NCI-H2107 (cell line): ENCODE measurements around the gene COMMD8.
A peak's percentile ranks its signal among the peaks of the same experiment; 100 is the strongest.
"Not testable (repeated sequence)": the region's sequence is repeated elsewhere in the genome, so short reads cannot be mapped to it uniquely, and the experiment has no call there.

ENCODE experiments used
- DNase-seq: peaks from one replicate; lab custom pipeline; 2025; lab: John Stamatoyannopoulos, UW

The COMMD8 gene

GRCh38 chr4:47463235-47463956 lies at the start of gene COMMD8:
TSS of gene COMMD8 (minus strand) at chr4:47463702. CDS start at chr4:47463651, 51 bp downstream.
- peak; percentile 69 for DNase-seq

- DNase-seq = no peak
These were observed 47.1 kb upstream of the COMMD8 start for GRCh38 chr4:47510506-47511143.

DNA sequence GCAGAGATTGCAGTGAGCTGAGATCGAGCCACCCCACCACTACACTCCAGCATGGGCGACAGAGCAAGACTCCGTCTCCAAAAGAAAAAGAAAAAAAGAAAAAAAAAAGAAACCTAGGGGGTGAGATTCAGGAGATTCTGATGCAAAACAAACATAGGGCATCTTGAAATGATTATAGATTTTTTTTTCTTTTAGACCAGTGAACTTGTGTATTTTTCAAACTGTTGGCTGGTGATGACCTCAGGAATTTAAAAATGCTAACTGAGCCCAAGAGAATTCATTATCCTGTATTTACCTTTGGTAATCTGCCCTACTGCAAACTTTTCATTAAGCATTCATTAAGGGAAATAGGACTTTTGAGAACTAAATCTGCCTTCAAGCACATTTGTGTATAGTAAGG lies 42.2 kb upstream of the COMMD8 start:
- no peak for DNase-seq

GRCh38 chr4:47505147-47505546 lies 41.6 kb upstream of the COMMD8 start:
- DNase-seq = no peak

DNA sequence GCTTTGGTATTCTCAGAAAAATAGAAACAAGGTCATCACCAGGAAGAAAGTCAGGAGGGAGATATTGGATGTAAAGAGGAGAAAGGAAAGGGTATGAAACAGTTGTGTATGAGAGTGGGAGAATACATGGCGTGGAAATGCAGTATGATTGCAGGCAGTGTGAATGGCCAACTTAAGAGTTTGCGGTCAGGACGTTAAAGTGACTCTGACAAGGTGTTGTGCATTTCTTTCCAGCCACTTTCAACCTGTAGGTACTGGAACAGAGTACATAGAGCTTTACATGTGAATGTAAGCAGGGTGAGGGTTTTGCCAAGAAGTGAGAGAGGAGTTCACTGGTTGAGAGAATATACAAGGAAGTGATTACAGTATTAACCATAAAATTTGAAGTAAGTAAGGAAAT lies 37.3 kb upstream of the COMMD8 start:
- no peak for DNase-seq

DNA sequence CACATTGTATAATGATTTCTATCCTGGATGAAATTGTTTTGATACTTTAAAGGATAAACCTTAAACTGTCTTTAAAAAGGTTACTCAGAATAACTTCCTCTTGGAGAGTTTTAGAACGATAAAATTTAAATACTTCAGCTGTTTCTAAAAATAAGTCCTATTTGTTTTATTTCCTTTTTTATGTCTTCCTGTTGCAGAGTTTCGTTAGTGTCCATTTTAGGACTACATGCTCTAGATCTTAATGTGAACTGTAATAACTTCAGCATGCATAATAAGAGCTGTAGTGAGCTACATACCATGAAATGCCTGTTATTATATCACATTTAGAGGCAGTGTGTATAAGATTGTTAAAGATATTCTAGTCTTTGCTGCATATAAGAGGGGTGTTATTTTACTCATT lies 36.2 kb upstream of the COMMD8 start:
- DNase-seq = no peak

GRCh38 chr4:47498899-47499298 lies 35.4 kb upstream of the COMMD8 start:
- DNase-seq = no peak

DNA sequence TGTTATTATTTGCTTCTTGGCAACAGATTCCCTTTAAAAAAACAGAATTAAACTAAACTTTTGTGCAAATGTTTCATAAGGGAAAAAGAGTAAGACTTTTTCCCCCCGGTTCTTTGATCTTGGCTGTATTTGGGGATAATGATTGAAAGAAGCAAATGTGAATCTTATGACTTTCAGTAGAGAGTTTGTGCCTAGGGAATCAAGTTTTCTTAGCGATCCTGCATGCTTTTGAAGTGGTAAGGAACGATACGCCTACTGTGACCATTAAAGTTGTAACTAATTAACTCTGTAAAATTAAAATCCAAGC lies 30.6 kb upstream of the COMMD8 start:
- no peak for DNase-seq

DNA sequence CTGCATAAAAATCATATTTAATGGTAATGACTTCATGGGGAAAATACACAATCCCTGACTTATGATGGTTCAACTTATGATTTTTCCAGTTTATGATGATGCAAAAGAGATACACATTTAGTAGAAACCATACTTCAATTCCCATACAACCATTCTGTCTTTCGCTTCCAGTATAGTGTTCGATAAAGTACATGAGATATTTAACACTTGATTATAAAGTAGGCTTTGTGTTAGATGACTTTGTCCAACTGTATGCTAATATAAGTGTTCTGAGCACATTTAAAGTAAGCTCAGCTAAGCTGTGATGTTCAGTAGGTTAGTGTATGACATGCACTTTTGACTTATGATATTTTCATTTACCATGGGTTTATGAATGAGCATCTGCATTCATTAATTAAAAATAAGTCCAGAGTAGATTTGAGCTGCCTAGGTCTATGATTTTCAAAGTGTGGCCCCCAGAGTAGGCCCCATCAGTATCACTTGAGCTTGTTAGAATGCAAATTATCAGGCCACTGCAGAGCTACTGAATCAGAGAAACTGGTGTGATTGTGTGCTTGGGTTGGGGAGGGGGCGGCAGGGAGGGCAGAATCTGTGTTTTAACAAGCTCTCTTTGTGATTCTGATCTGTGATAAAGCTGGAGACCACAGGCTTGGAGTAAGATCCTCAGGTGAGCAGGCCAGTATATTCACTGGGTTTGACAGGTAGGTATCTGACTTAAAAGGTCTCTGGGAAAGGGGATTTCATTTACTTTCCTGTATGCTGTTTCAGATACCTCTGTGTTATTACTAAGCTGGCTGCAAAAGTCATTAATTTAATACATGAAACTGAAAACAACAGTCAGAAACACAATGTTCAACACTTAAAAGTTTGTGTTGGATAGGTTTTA lies 30.0 kb upstream of the COMMD8 start:
- no peak for DNase-seq

DNA sequence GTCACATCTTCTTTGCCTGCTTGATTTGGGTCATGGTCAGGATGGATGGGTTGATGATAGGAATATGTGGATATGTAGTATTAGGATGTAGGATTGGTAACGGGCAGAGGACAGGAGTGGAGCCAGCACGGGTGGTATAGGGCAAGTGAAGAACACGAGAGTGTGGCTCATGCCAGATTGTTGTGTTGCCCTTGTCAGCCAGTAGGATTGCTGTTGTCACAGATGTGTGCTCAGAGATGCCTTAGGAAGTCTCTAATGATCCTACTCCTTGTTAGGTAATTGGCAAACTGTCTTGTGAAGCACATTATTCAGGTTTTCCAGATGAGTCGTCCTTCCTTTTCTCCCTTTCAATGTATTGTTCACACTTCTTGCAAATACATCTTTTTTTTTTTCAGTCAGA lies 27.0 kb upstream of the COMMD8 start:
- DNase-seq = no peak

DNA sequence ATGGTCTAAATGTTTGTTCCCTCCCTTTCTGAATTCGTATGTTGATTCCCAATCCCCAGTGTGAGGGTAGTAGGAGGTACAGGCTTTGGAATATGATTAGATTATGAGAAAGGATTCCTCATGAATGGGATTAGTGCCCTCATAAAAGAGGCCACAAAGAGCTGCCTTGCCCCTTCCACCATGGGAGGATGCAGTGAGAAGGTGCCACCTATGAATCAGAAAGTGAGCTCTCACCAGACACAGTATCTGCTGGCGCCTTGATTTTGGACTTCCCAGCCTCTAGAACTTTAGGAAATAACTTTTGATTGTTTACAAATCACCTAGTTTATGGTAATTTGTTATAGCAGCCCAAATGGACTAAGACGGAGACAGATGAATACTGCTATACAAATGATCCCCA lies 25.2 kb upstream of the COMMD8 start:
- DNase-seq = no peak

DNA sequence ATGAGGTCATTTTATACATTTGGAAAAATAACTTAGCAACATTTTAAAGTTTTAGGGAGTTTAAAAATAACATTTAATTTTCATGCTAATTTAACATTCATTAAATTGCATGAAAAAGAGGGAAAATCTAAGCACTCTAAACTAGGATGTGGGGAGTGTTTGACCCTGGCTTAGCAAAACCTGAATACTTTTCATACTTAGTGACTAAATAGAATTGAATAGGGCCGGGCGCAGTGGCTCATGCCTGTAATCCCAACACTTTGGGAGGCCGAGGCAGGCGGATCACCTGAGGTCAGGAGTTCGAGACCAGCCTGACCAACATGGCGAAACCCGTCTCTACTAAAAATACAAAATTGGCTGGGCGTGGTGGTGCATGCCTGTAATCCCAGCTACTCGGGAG lies 23.2 kb upstream of the COMMD8 start:
- DNase-seq = not testable (repeated sequence)

DNA sequence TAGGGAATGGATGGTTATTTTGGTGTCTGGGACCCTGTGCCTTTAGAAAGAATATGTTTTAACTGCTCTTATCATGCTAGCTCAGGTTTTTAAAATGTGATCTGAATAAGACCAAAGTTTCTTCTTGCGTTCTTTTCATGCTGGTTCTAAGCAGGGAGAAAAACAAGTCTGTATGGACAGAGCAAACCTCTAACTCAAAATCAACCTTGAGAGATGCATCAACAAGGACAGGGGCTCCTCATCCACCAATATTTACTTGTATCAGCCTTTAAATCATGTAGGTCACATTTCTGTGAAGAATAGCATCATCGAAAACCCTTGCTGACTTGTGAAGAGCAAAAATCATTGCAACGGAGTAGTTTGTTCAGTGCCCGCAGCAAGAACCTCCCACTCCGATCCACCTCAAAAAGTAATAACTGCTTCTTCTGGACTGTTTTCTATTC lies 22.8 kb upstream of the COMMD8 start:
- DNase-seq = no peak

DNA sequence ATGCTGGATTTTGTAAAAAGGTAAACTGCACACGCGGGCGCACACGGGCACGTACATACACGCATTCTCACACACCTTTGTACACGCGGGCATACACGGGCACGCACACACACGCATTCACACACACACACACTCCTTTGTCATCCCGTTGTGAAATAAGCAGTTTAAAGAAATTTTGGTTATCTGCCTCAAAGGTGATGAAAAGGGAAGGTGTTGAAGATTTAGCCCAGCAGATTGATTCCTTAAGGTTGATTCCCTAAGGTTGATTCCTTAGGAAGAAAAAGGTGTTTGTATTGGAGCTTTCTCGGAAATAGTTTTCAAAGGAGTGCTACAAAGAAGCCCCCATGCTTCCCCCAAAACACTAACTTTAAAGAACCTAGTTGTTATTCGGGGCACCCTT lies 22.3 kb upstream of the COMMD8 start:
- no peak for DNase-seq

- peak; percentile 7 for DNase-seq
These were observed 21.7 kb upstream of the COMMD8 start, which contains the start of gene ATP10D for GRCh38 chr4:47485047-47485692. TSS of gene ATP10D (plus strand) at chr4:47485275. CDS start at chr4:47512541, 27,266 bp downstream.

DNA sequence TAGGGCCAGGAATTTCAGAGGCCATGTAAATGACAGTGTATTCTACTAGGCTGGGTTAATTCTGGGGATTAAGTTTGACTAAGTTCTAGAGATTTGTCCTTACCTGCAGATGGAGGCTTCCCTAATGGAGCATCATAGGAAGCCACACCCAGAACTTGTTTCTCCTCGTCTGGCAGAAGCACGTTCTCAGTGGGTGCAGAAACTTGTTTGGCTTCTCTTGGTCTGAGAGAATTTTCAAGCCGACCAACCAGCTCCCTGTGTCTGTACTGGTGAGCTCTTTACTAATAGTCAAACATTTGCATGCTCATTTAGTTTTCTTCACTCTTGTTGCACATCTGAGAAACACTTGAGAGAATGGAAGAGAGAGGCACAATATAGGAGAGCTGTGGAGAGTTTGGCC lies 20.7 kb upstream of the COMMD8 start:
- DNase-seq = no peak

- DNase-seq = no peak
These were observed 20.2 kb upstream of the COMMD8 start for GRCh38 chr4:47483745-47484144.

GRCh38 chr4:47482326-47482725 lies 18.8 kb upstream of the COMMD8 start:
- DNase-seq = no peak

- DNase-seq = no peak
These were observed 15.3 kb upstream of the COMMD8 start for GRCh38 chr4:47478804-47479203.

GRCh38 chr4:47475411-47475810 lies 11.9 kb upstream of the COMMD8 start:
- no peak for DNase-seq

GRCh38 chr4:47474799-47475198 lies 11.3 kb upstream of the COMMD8 start:
- no peak for DNase-seq

DNA sequence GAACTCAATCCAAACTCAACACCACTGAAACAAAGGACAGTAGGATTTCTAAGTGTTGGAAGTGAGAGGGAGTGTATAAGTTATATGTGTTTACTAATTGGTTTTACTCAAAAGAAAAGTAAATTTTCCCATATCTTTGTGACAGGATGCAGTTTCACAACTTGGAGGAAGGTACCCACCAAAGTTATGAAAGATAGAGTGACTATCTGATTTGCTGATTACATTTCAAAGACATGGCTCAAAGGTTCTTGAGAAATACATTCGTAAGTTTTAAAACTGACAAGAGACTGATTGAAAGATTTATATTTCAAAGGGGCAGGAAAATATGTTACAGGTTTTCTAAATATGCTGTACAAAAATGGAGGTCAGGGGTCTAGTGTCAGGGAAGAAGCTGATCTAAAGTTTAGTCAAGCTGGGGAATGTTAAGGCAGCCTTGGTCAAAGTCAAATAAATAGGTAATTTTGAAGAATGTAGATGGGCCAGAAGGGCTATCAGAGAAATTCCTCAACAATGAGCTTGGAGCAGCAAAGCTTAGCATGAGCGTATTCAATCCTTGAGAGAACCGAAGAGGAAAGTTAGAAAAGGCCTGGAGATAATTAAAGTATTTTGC lies 9.7 kb upstream of the COMMD8 start:
- DNase-seq = no peak
